ENCODE measurements around the gene HOATZ.

Gene HOATZ

GRCh38 chr11:111549869-111550203 lies 35.3 kb downstream of the HOATZ start:
- H3K4me1 ChIP-seq (ENCODE audit: low read length) = peaks cover 23% of the 10 kb centered on the region
- no peak overlapping the region for H3K9ac ChIP-seq (ENCODE audit: low read length)
- no peaks in the 10 kb centered on the region for H3K27me3 ChIP-seq (ENCODE audit: low read depth, low read length)
- peak overlapping the region; percentile 52 for H3K4me2 ChIP-seq (ENCODE audit: low read length)
- TF ChIP-seq CTCF (IDR thresholded peaks at IDR 0.05; ENCODE audit: low read depth, low read length) (no peak), EZH2phosphoT487 (IDR thresholded peaks at IDR 0.05; ENCODE audit: low read depth) (no peak)
- 0 out of 2 replicates have a peak overlapping the region, but pooled peaks have one; percentile 2 for H3K27ac ChIP-seq (ENCODE audit: low read length)
- H3K79me2 ChIP-seq (ENCODE audit: low read length) = no peaks in the 10 kb centered on the region
- H3K9me3 ChIP-seq (ENCODE audit: insufficient read depth, low read length) = no peaks in the 10 kb centered on the region
- H2AFZ ChIP-seq (ENCODE audit: low read depth, low read length) = no peak overlapping the region
- no peaks in the 10 kb centered on the region for H4K20me1 ChIP-seq (ENCODE audit: insufficient read depth, low read length)
- no peaks in the 10 kb centered on the region for H3K36me3 ChIP-seq (replicated peaks; ENCODE audit: low read depth, low read length)
- H3K4me3 ChIP-seq (ENCODE audit: low read length) = peak overlapping the region; percentile 8; the same call in 1 of the 2 replicates

GRCh38 chr11:111550258-111550657 lies 35.7 kb downstream of the HOATZ start:
- Histone ChIP-seq H3K36me3 (replicated peaks; ENCODE audit: low read depth, low read length) (no peaks in the 10 kb centered on the region), H3K9ac (ENCODE audit: low read length) (no peak overlapping the region), H3K27ac (ENCODE audit: low read length) (0 out of 2 replicates have a peak overlapping the region, but pooled peaks have one; percentile 2), H3K4me3 (ENCODE audit: low read length) (peak overlapping the region; percentile 8; the same call in 1 of the 2 replicates), H2AFZ (ENCODE audit: low read depth, low read length) (no peak overlapping the region), H3K27me3 (ENCODE audit: low read depth, low read length) (no peaks in the 10 kb centered on the region), H3K79me2 (ENCODE audit: low read length) (no peaks in the 10 kb centered on the region), H4K20me1 (ENCODE audit: insufficient read depth, low read length) (no peaks in the 10 kb centered on the region), H3K4me1 (ENCODE audit: low read length) (peaks cover 28% of the 10 kb centered on the region), H3K4me2 (ENCODE audit: low read length) (peak overlapping the region; percentile 52), H3K9me3 (ENCODE audit: insufficient read depth, low read length) (no peaks in the 10 kb centered on the region)
- TF ChIP-seq EZH2phosphoT487 (IDR thresholded peaks at IDR 0.05; ENCODE audit: low read depth) (no peak), CTCF (IDR thresholded peaks at IDR 0.05; ENCODE audit: low read depth, low read length) (no peak)

- Histone ChIP-seq H3K36me3 (replicated peaks; ENCODE audit: low read depth, low read length) (no peaks in the 10 kb centered on the region), H4K20me1 (ENCODE audit: insufficient read depth, low read length) (no peaks in the 10 kb centered on the region), H3K4me1 (ENCODE audit: low read length) (peaks cover 31% of the 10 kb centered on the region), H2AFZ (ENCODE audit: low read depth, low read length) (no peak overlapping the region), H3K4me3 (ENCODE audit: low read length) (no peak overlapping the region), H3K9me3 (ENCODE audit: insufficient read depth, low read length) (peaks cover 10% of the 10 kb centered on the region; the same call in 1 of the 2 replicates), H3K27ac (ENCODE audit: low read length) (no peak overlapping the region), H3K4me2 (ENCODE audit: low read length) (no peak overlapping the region), H3K79me2 (ENCODE audit: low read length) (no peaks in the 10 kb centered on the region), H3K9ac (ENCODE audit: low read length) (no peak overlapping the region), H3K27me3 (ENCODE audit: low read depth, low read length) (no peaks in the 10 kb centered on the region)
- TF ChIP-seq EZH2phosphoT487 (IDR thresholded peaks at IDR 0.05; ENCODE audit: low read depth) (no peak), CTCF (IDR thresholded peaks at IDR 0.05; ENCODE audit: low read depth, low read length) (no peak)
Observed at GRCh38 chr11:111554532-111554931, 40.0 kb downstream of the HOATZ start.

- Histone ChIP-seq H3K9me3 (ENCODE audit: insufficient read depth, low read length) (peaks cover 10% of the 10 kb centered on the region; the same call in 1 of the 2 replicates), H4K20me1 (ENCODE audit: insufficient read depth, low read length) (no peaks in the 10 kb centered on the region), H3K27ac (ENCODE audit: low read length) (no peak overlapping the region), H3K4me2 (ENCODE audit: low read length) (peak overlapping the region; percentile 26), H3K36me3 (replicated peaks; ENCODE audit: low read depth, low read length) (no peaks in the 10 kb centered on the region), H3K79me2 (ENCODE audit: low read length) (no peaks in the 10 kb centered on the region), H3K27me3 (ENCODE audit: low read depth, low read length) (no peaks in the 10 kb centered on the region), H2AFZ (ENCODE audit: low read depth, low read length) (no peak overlapping the region), H3K4me3 (ENCODE audit: low read length) (no peak overlapping the region), H3K4me1 (ENCODE audit: low read length) (peaks cover 23% of the 10 kb centered on the region), H3K9ac (ENCODE audit: low read length) (no peak overlapping the region)
- TF ChIP-seq CTCF (IDR thresholded peaks at IDR 0.05; ENCODE audit: low read depth, low read length) = no peak
- no peak for TF ChIP-seq EZH2phosphoT487 (IDR thresholded peaks at IDR 0.05; ENCODE audit: low read depth)
Observed at GRCh38 chr11:111555255-111555654, 40.7 kb downstream of the HOATZ start.
